Tibial nerve (tissue), 4 donors: ENCODE data around the gene KARS1. TPM values are rescaled to one million over a fixed set of nuclear protein-coding genes. Genes with fewer than 3 reads are reported as not detected.

Source experiments
- DNase-seq, 2 donors: peaks; one replicate each; pipeline ENCODE4 v3.0.0-alpha.2; 2019; ENCODE audit warnings: low spot score in 2 of 2
- H3K27ac ChIP-seq, 4 donors: fragments of 200-600 bp; sonication (generic) in 3 of 4; one replicate each; pipeline ENCODE4 v1.5.1; 2017 to 2019; ENCODE audit warnings: mild to moderate bottlenecking in 1 of 4
- H3K27me3 ChIP-seq, 2 donors: fragments of 200-600 bp; sonication (generic) in 1 of 2; one replicate each; pipeline versions ENCODE4 v1.5.1 to v1.6.0; 2017 to 2019
- H3K36me3 ChIP-seq, 3 donors: fragments of 200-600 bp; sonication (generic); one replicate each; pipeline ENCODE4 v1.5.1; 2018 to 2019
- H3K4me1 ChIP-seq, 4 donors: fragments of 200-600 bp; sonication (generic) in 3 of 4; one replicate each; pipeline ENCODE4 v1.5.1; 2017 to 2019
- H3K4me3 ChIP-seq, 4 donors: fragments of 200-600 bp; sonication (generic) in 3 of 4; one replicate each; pipeline ENCODE4 v1.5.1; 2017 to 2019; ENCODE audit warnings: mild to moderate bottlenecking in 1 of 4, moderate library complexity in 1 of 4
- H3K9me3 ChIP-seq, 4 donors: fragments of 200-600 bp; sonication (generic) in 3 of 4; one replicate each; pipeline ENCODE4 v1.5.1; 2017 to 2019
- CTCF ChIP-seq, 5 experiments: fragments of 200-600 bp in 3 of 5; fragments of 450-650 bp in 2 of 5; sonication (generic) in 3 of 5; IDR thresholded peaks; one replicate each; pipeline ENCODE4 v1.5.1; 2016 to 2019; ENCODE audit warnings: antibody characterized with exemption in 5 of 5, mild to moderate bottlenecking in 3 of 5, moderate library complexity in 2 of 5
- EP300 ChIP-seq, 2 donors: sonication (generic); formaldehyde crosslinking; IDR thresholded peaks; one replicate each; pipeline ENCODE4 v1.6.1; 2017; ENCODE audit warnings: antibody characterized with exemption in 2 of 2, mild to moderate bottlenecking in 1 of 2
- POLR2A ChIP-seq, 2 donors: fragments of 450-650 bp; IDR thresholded peaks; one replicate each; pipeline ENCODE4 v1.6.1; 2017; ENCODE audit warnings: antibody characterized with exemption in 2 of 2, mild to moderate bottlenecking in 2 of 2, moderate library complexity in 2 of 2
- WGBS, 2 donors: methylation state at CpG; one replicate each; pipeline ENCODE4 v1.1.5; 2018; 5-methylcytosine and 5-hydroxymethylcytosine counted together
- total RNA-seq, 4 donors: library from RNA; depleted of rRNA; stranded (reverse); fragments of >200 nt; gene quantifications; one replicate each; pipeline ENCODE4 v1.1.0, GENCODE V29; 2016

The KARS1 gene
- total RNA-seq, 4 donors from 2014 or later = 75.5 to 104 (median 93.5) TPM

GRCh38 chr16:75658175-75658574, 10.7 kb upstream of the KARS1 start:
- DNase-seq = no peak
- WGBS, 2 donors = 84 to 88% methylated on average over 2 of the region's 2 CpGs
- H3K27ac ChIP-seq = no peak overlapping the region
- peaks cover 0 to 23% (median 5%) of the 10 kb centered on the region in 4 donors for H3K4me1 ChIP-seq
- no peaks in the 10 kb centered on the region for H3K9me3 ChIP-seq
- H3K4me3 ChIP-seq = no peak overlapping the region
- H3K36me3 ChIP-seq = peaks cover 0 to 80% (median 18%) of the 10 kb centered on the region in 3 donors
- no peak for TF ChIP-seq EP300 (IDR thresholded peaks at IDR 0.05)
- H3K27me3 ChIP-seq = no peaks in the 10 kb centered on the region

- peaks cover 0 to 60% (median 34%) of the 10 kb centered on the region in 4 donors for H3K4me1 ChIP-seq
- peaks cover 0 to 49% (median 18%) of the 10 kb centered on the region in 3 donors for H3K36me3 ChIP-seq
- H3K27ac ChIP-seq = no peak overlapping the region
- no peak for DNase-seq
- H3K9me3 ChIP-seq = no peaks in the 10 kb centered on the region
- H3K27me3 ChIP-seq = no peaks in the 10 kb centered on the region
- TF ChIP-seq POLR2A (IDR thresholded peaks at IDR 0.05) = no peak
- TF ChIP-seq CTCF (IDR thresholded peaks at IDR 0.05) = no peak
- no peak for TF ChIP-seq EP300 (IDR thresholded peaks at IDR 0.05)
- H3K4me3 ChIP-seq = no peak overlapping the region
- WGBS, 2 donors = 20 to 24% methylated on average over 1 of the region's 1 CpG
Observed at GRCh38 chr16:75653922-75654321, 6.5 kb upstream of the KARS1 start.

GRCh38 chr16:75648265-75649076, 1.0 kb upstream of the KARS1 start:
- peaks cover 0 to 18% (median 0%) of the 10 kb centered on the region in 3 donors for H3K36me3 ChIP-seq
- TF ChIP-seq CTCF (IDR thresholded peaks at IDR 0.05) = no peak
- peak in 1 of 2 donors; percentile 75 for TF ChIP-seq EP300 (IDR thresholded peaks at IDR 0.05)
- TF ChIP-seq POLR2A (IDR thresholded peaks at IDR 0.05) = peak in 1 of 2 donors; percentile 52
- H3K27ac ChIP-seq = peak overlapping the region; percentile 79 to 99 (median 94)
- no peaks in the 10 kb centered on the region for H3K9me3 ChIP-seq
- peak overlapping the region; percentile 58 to 92 (median 79) for H3K4me3 ChIP-seq
- WGBS, 2 donors = 0% methylated on average over 35 to 62 of the region's 62 CpGs
- H3K4me1 ChIP-seq = peaks cover 0 to 74% (median 48%) of the 10 kb centered on the region in 4 donors
- no peaks in the 10 kb centered on the region for H3K27me3 ChIP-seq
- peak; percentile 81 to 87 for DNase-seq

- Histone ChIP-seq H3K27me3 (no peaks in the 10 kb centered on the region), H3K36me3 (peaks cover 0 to 30% (median 0%) of the 10 kb centered on the region in 3 donors), H3K4me3 (peak overlapping the region; percentile 58 to 92 (median 79)), H3K27ac (peak overlapping the region; percentile 79 to 99 (median 94)), H3K9me3 (no peaks in the 10 kb centered on the region), H3K4me1 (peaks cover 0 to 68% (median 38%) of the 10 kb centered on the region in 4 donors)
- TF ChIP-seq EP300 (IDR thresholded peaks at IDR 0.05) (no peak), POLR2A (IDR thresholded peaks at IDR 0.05) (no peak), CTCF (IDR thresholded peaks at IDR 0.05) (no peak)
- no peak for DNase-seq
- 0% methylated on average over 18 of the region's 18 CpGs for WGBS, 2 donors
Observed at GRCh38 chr16:75647112-75647491, 363 bp downstream of the KARS1 start.

GRCh38 chr16:75644240-75645012, 3.0 kb downstream of the KARS1 start:
- peaks cover 0 to 56% (median 11%) of the 10 kb centered on the region in 3 donors for H3K36me3 ChIP-seq
- peaks cover 0 to 42% (median 16%) of the 10 kb centered on the region in 4 donors for H3K4me1 ChIP-seq
- no peaks in the 10 kb centered on the region for H3K9me3 ChIP-seq
- H3K4me3 ChIP-seq = no peak overlapping the region
- WGBS, 2 donors = 91% methylated on average over 7 of the region's 7 CpGs
- H3K27me3 ChIP-seq = no peaks in the 10 kb centered on the region
- H3K27ac ChIP-seq = no peak overlapping the region
- no peak for DNase-seq
- TF ChIP-seq EP300 (IDR thresholded peaks at IDR 0.05) (no peak), POLR2A (IDR thresholded peaks at IDR 0.05) (no peak), CTCF (IDR thresholded peaks at IDR 0.05) (no peak)
